Measurements from ENCODE around the gene DACH2. TPM values are rescaled to one million over a fixed set of nuclear protein-coding genes. Genes with fewer than 3 reads are reported as not detected.

Gene DACH2
- total RNA-seq, 4 donors from 2014 or later, result 0.37 TPM; not detected in 3

DNA sequence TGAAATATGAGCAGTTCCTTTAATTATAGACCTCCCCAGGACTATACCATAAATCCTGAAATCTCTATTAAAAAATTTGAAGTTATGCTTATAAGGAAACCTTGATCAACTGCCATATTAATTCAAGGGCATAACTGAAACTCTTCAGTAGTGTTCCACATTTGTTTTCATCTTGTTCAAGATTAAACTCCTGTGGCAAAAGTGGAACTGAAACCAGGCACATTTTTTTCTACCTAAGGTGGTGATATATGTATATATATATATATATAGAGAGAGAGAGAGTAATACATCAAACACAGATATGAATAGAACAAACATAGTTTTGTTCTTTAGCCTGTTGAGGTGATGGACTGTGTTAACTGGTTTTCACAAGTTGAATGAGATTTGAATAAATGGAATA, 287.9 kb downstream of the DACH2 start:
- Histone ChIP-seq H3K27me3 (no peaks in the 10 kb centered on the region), H3K4me3 (no peak overlapping the region), H3K9me3 (no peaks in the 10 kb centered on the region), H3K4me1 (no peaks in the 10 kb centered on the region), H3K36me3 (no peaks in the 10 kb centered on the region), H3K27ac (no peak overlapping the region)
- TF ChIP-seq, protein P1, sequence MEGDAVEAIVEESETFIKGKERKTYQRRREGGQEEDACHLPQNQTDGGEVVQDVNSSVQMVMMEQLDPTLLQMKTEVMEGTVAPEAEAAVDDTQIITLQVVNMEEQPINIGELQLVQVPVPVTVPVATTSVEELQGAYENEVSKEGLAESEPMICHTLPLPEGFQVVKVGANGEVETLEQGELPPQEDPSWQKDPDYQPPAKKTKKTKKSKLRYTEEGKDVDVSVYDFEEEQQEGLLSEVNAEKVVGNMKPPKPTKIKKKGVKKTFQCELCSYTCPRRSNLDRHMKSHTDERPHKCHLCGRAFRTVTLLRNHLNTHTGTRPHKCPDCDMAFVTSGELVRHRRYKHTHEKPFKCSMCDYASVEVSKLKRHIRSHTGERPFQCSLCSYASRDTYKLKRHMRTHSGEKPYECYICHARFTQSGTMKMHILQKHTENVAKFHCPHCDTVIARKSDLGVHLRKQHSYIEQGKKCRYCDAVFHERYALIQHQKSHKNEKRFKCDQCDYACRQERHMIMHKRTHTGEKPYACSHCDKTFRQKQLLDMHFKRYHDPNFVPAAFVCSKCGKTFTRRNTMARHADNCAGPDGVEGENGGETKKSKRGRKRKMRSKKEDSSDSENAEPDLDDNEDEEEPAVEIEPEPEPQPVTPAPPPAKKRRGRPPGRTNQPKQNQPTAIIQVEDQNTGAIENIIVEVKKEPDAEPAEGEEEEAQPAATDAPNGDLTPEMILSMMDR (IDR thresholded peaks at IDR 0.05), result no peak
- TF ChIP-seq POLR2A (IDR thresholded peaks at IDR 0.05), result no peak
- TF ChIP-seq EP300 (IDR thresholded peaks at IDR 0.05; ENCODE audit: low read depth), result no peak
- no peak for TF ChIP-seq POLR2AphosphoS5 (IDR thresholded peaks at IDR 0.05)
- DNase-seq, result no peak
- in situ Hi-C loops (cut with MboI; ENCODE audit: low pct_ligation_motif_present in 1 of 4, low pct_unique_long_range_greater_than_20kb in 1 of 4, low sequenced_read_pairs in 3 of 4), result no loop called here
- intact Hi-C loops (cut with DNase I; ENCODE audit: low total_unique reads), result no loop called here

DNA sequence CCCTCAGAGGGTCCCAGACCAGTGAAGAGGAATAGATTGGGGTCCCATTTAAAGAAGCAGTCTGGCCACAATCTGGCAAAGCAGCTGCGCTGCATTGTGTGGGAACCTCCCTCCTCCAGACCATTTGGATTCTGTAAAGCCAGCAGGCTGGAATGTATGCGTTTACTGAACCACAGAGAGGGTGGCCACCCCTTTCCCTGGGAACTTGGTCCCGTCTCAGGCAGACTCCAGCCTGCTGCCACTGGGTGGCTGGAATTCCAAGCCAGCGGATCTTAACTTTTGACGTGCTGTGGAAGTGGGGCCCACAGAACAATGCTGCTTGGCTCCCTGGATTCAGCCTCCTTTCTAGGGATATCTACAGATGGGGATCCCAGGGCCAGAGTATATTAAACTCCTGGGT, 307.2 kb downstream of the DACH2 start:
- H3K4me1 ChIP-seq, result no peaks in the 10 kb centered on the region
- no peaks in the 10 kb centered on the region for H3K36me3 ChIP-seq
- TF ChIP-seq POLR2A (IDR thresholded peaks at IDR 0.05) (no peak), EP300 (IDR thresholded peaks at IDR 0.05; ENCODE audit: low read depth) (no peak), POLR2AphosphoS5 (IDR thresholded peaks at IDR 0.05) (no peak)
- TF ChIP-seq, protein P1 (IDR thresholded peaks at IDR 0.05), result no peak
- no peak overlapping the region for H3K27ac ChIP-seq
- intact Hi-C loops (cut with DNase I; ENCODE audit: low total_unique reads) (no loop called here), in situ Hi-C loops (cut with MboI; ENCODE audit: low pct_ligation_motif_present in 1 of 4, low pct_unique_long_range_greater_than_20kb in 1 of 4, low sequenced_read_pairs in 3 of 4) (no loop called here)
- 75% methylated on average over 5 of the region's 5 CpGs; no CpG with 5 or more reads in 1 of the 2 donors for WGBS, 2 donors (ENCODE audit: low coverage in 1 of 2)
- H3K4me3 ChIP-seq, result no peak overlapping the region
- no peaks in the 10 kb centered on the region for H3K27me3 ChIP-seq
- no peak for DNase-seq
- no peaks in the 10 kb centered on the region for H3K9me3 ChIP-seq

DNA sequence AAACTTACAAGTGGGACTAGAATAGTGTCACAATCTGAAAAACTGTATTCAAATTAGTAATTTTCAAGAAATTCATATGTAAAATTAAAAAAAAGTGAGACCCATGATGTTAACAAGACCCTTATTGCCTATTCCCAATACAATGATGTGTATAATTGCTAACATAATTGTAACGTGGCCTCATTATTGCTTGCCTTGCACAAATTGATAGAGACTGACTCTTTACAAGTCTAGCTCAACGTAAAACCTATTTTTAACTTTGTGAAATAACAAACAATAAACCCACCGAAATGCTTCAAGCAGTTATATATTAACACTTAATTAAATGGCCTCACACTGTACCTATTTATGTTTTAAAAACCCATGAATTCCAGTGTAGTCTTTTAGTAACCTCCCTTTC, 312.5 kb downstream of the DACH2 start:
- H3K4me1 ChIP-seq, result no peaks in the 10 kb centered on the region
- TF ChIP-seq EP300 (IDR thresholded peaks at IDR 0.05; ENCODE audit: low read depth) (no peak), POLR2A (IDR thresholded peaks at IDR 0.05) (no peak), POLR2AphosphoS5 (IDR thresholded peaks at IDR 0.05) (no peak)
- TF ChIP-seq, protein P1 (IDR thresholded peaks at IDR 0.05), result no peak
- no peaks in the 10 kb centered on the region for H3K36me3 ChIP-seq
- no peaks in the 10 kb centered on the region for H3K27me3 ChIP-seq
- WGBS, 2 donors (ENCODE audit: low coverage in 1 of 2), result 30 to 35% methylated on average over 2 to 3 of the region's 3 CpGs
- H3K4me3 ChIP-seq, result no peak overlapping the region
- no peak for DNase-seq
- intact Hi-C loops (cut with DNase I; ENCODE audit: low total_unique reads), result no loop called here
- in situ Hi-C loops (cut with MboI; ENCODE audit: low pct_ligation_motif_present in 1 of 4, low pct_unique_long_range_greater_than_20kb in 1 of 4, low sequenced_read_pairs in 3 of 4), result no loop called here
- no peaks in the 10 kb centered on the region for H3K9me3 ChIP-seq
- no peak overlapping the region for H3K27ac ChIP-seq

DNA sequence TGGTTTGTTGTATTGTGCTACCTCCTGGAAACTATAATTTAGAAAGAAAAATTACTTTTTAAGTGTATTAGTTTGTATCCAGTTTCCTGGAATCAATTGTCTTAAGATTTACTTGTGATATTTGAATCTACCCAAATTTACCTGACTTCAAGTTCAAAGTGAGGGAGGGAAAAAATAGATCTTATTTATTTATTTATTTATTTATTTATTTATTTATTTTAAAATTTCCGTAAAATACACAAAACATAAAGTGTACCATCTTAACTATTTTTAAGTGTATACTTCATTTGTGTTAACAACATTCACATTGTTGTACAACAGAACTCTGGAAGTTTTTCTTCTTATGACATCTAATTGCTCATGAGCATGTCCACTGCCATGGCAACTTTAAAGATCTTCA, 356.0 kb downstream of the DACH2 start:
- 67 to 82% methylated on average over 1 of the region's 1 CpG for WGBS, 2 donors (ENCODE audit: low coverage in 1 of 2)
- in situ Hi-C loops (cut with MboI; ENCODE audit: low pct_ligation_motif_present in 1 of 4, low pct_unique_long_range_greater_than_20kb in 1 of 4, low sequenced_read_pairs in 3 of 4), result no loop called here

More for the DNA sequence above, 356.0 kb downstream of the DACH2 start:
- no peaks in the 10 kb centered on the region for H3K36me3 ChIP-seq
- intact Hi-C loops (cut with DNase I; ENCODE audit: low total_unique reads), result no loop called here
- no peak overlapping the region for H3K4me3 ChIP-seq
- TF ChIP-seq, protein P1 (IDR thresholded peaks at IDR 0.05), result no peak
- no peak overlapping the region for H3K27ac ChIP-seq
- no peak for DNase-seq
- H3K27me3 ChIP-seq, result no peaks in the 10 kb centered on the region
- H3K9me3 ChIP-seq, result no peaks in the 10 kb centered on the region
- H3K4me1 ChIP-seq, result no peaks in the 10 kb centered on the region

Data from transverse colon (tissue), 4 donors.